Ovary (tissue), 3 donors: ENCODE results near the gene CHPF.

Experiments used
- CTCF ChIP-seq, 3 donors: fragments of 450-650 bp in 2 of 3; fragments of 200-600 bp in 1 of 3; IDR thresholded peaks; one replicate each; pipeline versions ENCODE4 v1.5.1 to v1.8.0; 2016 to 2022; ENCODE audit warnings: antibody characterized with exemption in 3 of 3, mild to moderate bottlenecking in 1 of 3
- POLR2A ChIP-seq: fragments of 450-650 bp; IDR thresholded peaks from one replicate; pipeline ENCODE4 v1.6.1; 2017; ENCODE audit warnings: antibody characterized with exemption, mild to moderate bottlenecking, moderate library complexity
- donor health status: DM: no; HTN: no; CAD: no.

DNA sequence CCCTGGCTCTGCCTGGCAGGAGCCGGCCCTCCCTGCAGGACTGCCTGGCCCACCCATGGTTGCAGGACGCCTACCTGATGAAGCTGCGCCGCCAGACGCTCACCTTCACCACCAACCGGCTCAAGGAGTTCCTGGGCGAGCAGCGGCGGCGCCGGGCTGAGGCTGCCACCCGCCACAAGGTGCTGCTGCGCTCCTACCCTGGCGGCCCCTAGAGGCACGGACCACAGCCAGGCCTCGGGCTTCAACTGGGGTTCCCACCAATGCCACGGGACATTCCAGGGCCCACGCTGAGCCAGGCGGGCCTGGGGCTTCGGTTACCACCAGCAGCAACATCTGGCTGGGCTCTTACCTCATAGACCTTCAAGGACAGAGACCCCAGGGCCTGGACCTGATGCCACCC is 51.0 kb downstream of the CHPF start:
- TF ChIP-seq CTCF (IDR thresholded peaks at IDR 0.05) (no peak), POLR2A (no peak)
